ENCODE results near the gene EIF3K. TPM values are rescaled to one million over a fixed set of nuclear protein-coding genes. Genes with fewer than 3 reads are reported as not detected.

The EIF3K gene
- total and polyA plus RNA-seq, 2 of the 13 experiments (the other 11 are each of a cell fraction or from before 2014, with no cell fraction given): 179 to 258 TPM

GRCh38 chr19:38618590-38619360 lies at the start of gene EIF3K (continued):
- 0 out of 2 replicates have a peak, but pooled peaks have one; percentile 38 for TF ChIP-seq HIVEP1 (CRISPR knock-in tag; IDR thresholded peaks at IDR 0.05)
- TF ChIP-seq RELA (CRISPR knock-in tag; IDR thresholded peaks at IDR 0.05): 0 out of 2 replicates have a peak, but pooled peaks have one; percentile 16
- no peak for TF ChIP-seq ZNF597 (CRISPR knock-in tag; IDR thresholded peaks at IDR 0.05)
- peak; percentile 97 for TF ChIP-seq GABPB1 (CRISPR knock-in tag; IDR thresholded peaks at IDR 0.05)
- peak; percentile 78 for TF ChIP-seq ATF1 (CRISPR knock-in tag; IDR thresholded peaks at IDR 0.05)
- peak; percentile 73; the same call in 1 of the 2 replicates for TF ChIP-seq ZSCAN9 (CRISPR knock-in tag; IDR thresholded peaks at IDR 0.05; ENCODE audit: borderline replicate concordance)
- TF ChIP-seq ZNF775 (CRISPR knock-in tag; IDR thresholded peaks at IDR 0.05; ENCODE audit: borderline replicate concordance): no peak
- TF ChIP-seq HBP1 (CRISPR knock-in tag; IDR thresholded peaks at IDR 0.05; ENCODE audit: low read depth): peak; percentile 89
- TF ChIP-seq TFDP1 (CRISPR knock-in tag; IDR thresholded peaks at IDR 0.05; ENCODE audit: borderline replicate concordance): peak; percentile 84; the same call in 1 of the 2 replicates
- TF ChIP-seq MAZ (IDR thresholded peaks at IDR 0.05; ENCODE audit: borderline replicate concordance, low read depth, low read length): no peak
- peak; percentile 59 for TF ChIP-seq MAZ (CRISPR knock-in tag; IDR thresholded peaks at IDR 0.05; ENCODE audit: low read depth)
- peak; percentile 71; the same call in 1 of the 2 replicates for TF ChIP-seq ZSCAN21 (CRISPR knock-in tag; IDR thresholded peaks at IDR 0.05; ENCODE audit: borderline replicate concordance)
- TF ChIP-seq PRDM15 (CRISPR knock-in tag; IDR thresholded peaks at IDR 0.05): peak; percentile 27; the same call in 1 of the 2 replicates
- TF ChIP-seq LRRFIP1 (CRISPR knock-in tag; conservative IDR thresholded peaks at IDR 0.05): no peak
- TF ChIP-seq POLR2AphosphoS2 (IDR thresholded peaks at IDR 0.05; ENCODE audit: low read depth, low read length): no peak
- TF ChIP-seq SAP130 (CRISPR knock-in tag; IDR thresholded peaks at IDR 0.05; ENCODE audit: low read depth): peak; percentile 99
- TF ChIP-seq ZNF343 (CRISPR knock-in tag; IDR thresholded peaks at IDR 0.05): no peak
- no peak for TF ChIP-seq ZNF605 (CRISPR knock-in tag; IDR thresholded peaks at IDR 0.05)

Measured in HepG2 (cell line).